Measurements from ENCODE around the gene LRRC41.

DNA sequence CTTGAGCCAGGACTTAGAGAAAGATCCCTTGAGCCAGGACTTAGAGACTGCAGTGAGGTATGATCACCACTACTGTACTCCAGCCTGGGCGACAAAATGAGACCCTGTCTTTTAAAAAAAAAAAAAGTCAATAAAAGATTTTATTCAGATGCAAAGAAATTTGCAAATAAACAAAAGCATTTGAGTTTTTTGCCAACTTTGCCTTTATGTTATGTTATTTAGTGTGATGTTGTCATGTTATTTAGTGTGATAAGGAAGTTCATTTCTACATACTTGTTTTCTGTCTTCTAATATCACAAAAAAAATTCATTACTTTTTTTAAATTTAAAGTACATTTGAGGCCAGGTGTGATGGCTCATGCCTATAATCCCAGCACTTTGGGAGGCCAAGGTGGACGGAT lies 46.9 kb downstream of the LRRC41 start:
- TF ChIP-seq FOXM1 (IDR thresholded peaks at IDR 0.05; ENCODE audit: borderline replicate concordance) (no peak), SUZ12 (IDR thresholded peaks at IDR 0.05) (no peak), ELF4 (IDR thresholded peaks at IDR 0.05) (no peak), FOXA1 (IDR thresholded peaks at IDR 0.05) (no peak)

Measured in HEK293T (cell line).